C4-2B (cell line): Measurements from ENCODE around the gene RIPOR3.

Source experiments
- ZFX ChIP-seq: fragments of 450-650 bp; IDR thresholded peaks from 2 replicates; pipeline ENCODE4 v1.6.1; 2017
- TF ChIP-seq, protein P1 (sequence below): fragments of 450-650 bp; conservative IDR thresholded peaks from 2 replicates; pipeline ENCODE4 v1.5.1; 2017; ENCODE audit warnings: mild to moderate bottlenecking

DNA sequence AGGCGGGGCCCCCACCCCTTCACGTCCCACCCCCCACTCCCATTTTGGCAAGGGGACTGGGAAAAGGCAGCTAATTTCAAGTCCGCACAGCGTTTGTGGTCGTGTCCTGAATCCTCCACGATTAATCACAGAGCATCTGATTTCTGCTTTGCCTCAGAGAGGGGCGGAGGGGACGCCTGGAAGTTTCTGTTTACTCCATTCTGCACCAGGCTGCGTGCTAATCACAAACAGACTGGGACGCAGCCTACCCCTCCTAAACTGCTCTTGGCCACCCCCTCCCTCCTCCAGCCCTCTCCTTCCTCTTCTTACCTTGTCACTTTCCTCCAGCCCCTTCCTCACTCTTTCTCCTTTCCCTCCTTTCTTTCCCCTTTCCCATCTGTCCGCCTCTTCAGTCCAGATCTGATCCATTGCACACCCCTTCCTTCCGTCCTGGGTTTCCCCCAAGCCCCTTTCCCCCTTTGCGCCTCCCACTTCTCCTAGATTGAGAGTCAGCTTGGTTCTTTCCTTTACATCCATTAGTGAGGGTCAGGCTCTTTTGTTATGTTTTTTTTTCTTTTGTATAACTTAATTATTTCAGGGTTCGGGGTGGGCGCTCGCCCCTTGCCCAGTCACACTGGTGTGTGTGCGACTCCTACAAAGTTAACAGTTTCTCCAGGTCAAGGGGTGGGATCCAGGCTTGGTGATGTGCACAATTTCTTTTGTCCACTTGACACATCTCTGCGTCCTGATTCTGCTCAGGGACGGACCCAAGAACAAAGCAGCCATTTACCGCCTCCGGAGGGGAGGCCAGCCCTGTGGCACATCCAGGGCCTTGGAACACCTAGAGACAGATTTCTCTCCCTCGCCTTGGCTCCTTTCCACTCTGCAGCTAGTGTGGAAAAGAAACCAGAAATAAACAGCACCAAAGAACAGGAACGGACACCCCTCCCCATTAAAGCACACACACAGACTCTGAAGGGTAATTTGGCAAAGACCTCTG lies 520 bp upstream of the RIPOR3 start:
- TF ChIP-seq, protein P1, sequence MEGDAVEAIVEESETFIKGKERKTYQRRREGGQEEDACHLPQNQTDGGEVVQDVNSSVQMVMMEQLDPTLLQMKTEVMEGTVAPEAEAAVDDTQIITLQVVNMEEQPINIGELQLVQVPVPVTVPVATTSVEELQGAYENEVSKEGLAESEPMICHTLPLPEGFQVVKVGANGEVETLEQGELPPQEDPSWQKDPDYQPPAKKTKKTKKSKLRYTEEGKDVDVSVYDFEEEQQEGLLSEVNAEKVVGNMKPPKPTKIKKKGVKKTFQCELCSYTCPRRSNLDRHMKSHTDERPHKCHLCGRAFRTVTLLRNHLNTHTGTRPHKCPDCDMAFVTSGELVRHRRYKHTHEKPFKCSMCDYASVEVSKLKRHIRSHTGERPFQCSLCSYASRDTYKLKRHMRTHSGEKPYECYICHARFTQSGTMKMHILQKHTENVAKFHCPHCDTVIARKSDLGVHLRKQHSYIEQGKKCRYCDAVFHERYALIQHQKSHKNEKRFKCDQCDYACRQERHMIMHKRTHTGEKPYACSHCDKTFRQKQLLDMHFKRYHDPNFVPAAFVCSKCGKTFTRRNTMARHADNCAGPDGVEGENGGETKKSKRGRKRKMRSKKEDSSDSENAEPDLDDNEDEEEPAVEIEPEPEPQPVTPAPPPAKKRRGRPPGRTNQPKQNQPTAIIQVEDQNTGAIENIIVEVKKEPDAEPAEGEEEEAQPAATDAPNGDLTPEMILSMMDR, result no peak
- no peak; the same call in 1 of the 2 replicates for TF ChIP-seq ZFX
